NCI-H1417 (cell line): ENCODE data around the gene ERFL.

ENCODE experiments used
- DNase-seq, 3 experiments: peaks; one replicate each; lab custom pipeline; 2025; lab: John Stamatoyannopoulos, UW

ERFL gene

GRCh38 chr19:41859618-41860418, 68.4 kb downstream of the ERFL start, which contains the start of gene RPS19:
Gene RPS19, plus strand, starts transcription at chr19:41860255. Its CDS starts 520 bp downstream, at chr19:41860775.
- peak; percentile 96 to 99 (median 99) for DNase-seq

GRCh38 chr19:41859213-41859617, 69.0 kb downstream of the ERFL start:
- no peak for DNase-seq
